H1 (cell line): ENCODE data around the gene LRP8. TPM values are rescaled to one million over a fixed set of nuclear protein-coding genes. Genes with fewer than 3 reads are reported as not detected.

ENCODE experiments used
- CTCF ChIA-PET: fragments of 300-600 bp; sonication (Branson Sonifier 250); formaldehyde crosslinking; loops from one replicate; lab custom pipeline; 2021; ENCODE audit not compliant: partially characterized antibody; lab: Charles Lee
- POLR2A ChIA-PET: fragments of 300-600 bp; sonication (Branson Sonifier 250); formaldehyde crosslinking; loops from one replicate; lab custom pipeline; 2021; ENCODE audit warnings: inconsistent platforms; ENCODE audit not compliant: partially characterized antibody; lab: Charles Lee
- DNase-seq, 2 experiments: peaks; one replicate each; pipeline versions ENCODE4 v3.0.0 to v3.0.0-alpha.2; 2010 to 2022; ENCODE audit warnings: low spot score in 2 of 2, low read depth in 1 of 2, mixed read lengths in 1 of 2
- FAIRE-seq: peaks from 2 replicates; lab custom pipeline; 2011; peaks lifted over from hg19 to GRCh38; lab: Jason Lieb, UNC
- H2AFZ ChIP-seq: 2 replicates; pipeline ENCODE4 v1.8.1; 2012; ENCODE audit warnings: low read length, inconsistent platforms
- H2AK5ac ChIP-seq: 2 replicates; pipeline ENCODE4 v1.6.1; 2013; ENCODE audit warnings: low read depth, low read length
- H2BK120ac ChIP-seq: replicated peaks from 2 replicates; pipeline ENCODE3; 2013; ENCODE audit warnings: low read depth, low read length, inconsistent platforms
- H2BK12ac ChIP-seq: 2 replicates; pipeline ENCODE4 v1.6.1; 2013; ENCODE audit warnings: low read depth, low read length
- H2BK15ac ChIP-seq: 2 replicates; pipeline ENCODE4 v1.6.1; 2013; ENCODE audit warnings: low read length
- H2BK20ac ChIP-seq: 2 replicates; pipeline ENCODE4 v1.6.1; 2013; ENCODE audit warnings: low read length
- H2BK5ac ChIP-seq: 2 replicates; pipeline ENCODE4 v1.6.1; 2013; ENCODE audit warnings: low read depth, low read length
- H3K14ac ChIP-seq: 2 replicates; pipeline ENCODE4 v1.6.1; 2013; ENCODE audit warnings: inconsistent platforms; ENCODE audit not compliant: insufficient read length
- H3K18ac ChIP-seq: 2 replicates; pipeline ENCODE4 v1.6.1; 2013; ENCODE audit warnings: low read length; ENCODE audit errors: extremely low read depth
- H3K23ac ChIP-seq: 2 replicates; pipeline ENCODE4 v1.6.1; 2013; ENCODE audit warnings: inconsistent platforms; ENCODE audit not compliant: insufficient read length
- H3K23me2 ChIP-seq: 2 replicates; pipeline ENCODE4 v1.6.1; 2013; ENCODE audit warnings: low read depth, low read length
- H3K27ac ChIP-seq: 2 replicates; pipeline ENCODE4 v1.6.1; 2011; ENCODE audit warnings: low read depth, low read length, inconsistent platforms
- H3K27me3 ChIP-seq, 4 experiments: replicated peaks in 1 of 4; 1 replicate in 1 of 4; 2 replicates in 3 of 4; pipeline versions ENCODE4 v1.6.1 to v1.8.1; 2011 to 2013; ENCODE audit warnings: low read length in 3 of 4, mild to moderate bottlenecking in 3 of 4, inconsistent platforms in 2 of 4, mixed read lengths in 2 of 4, moderate library complexity in 1 of 4; ENCODE audit not compliant: control insufficient read depth in 3 of 4, insufficient read depth in 3 of 4; ENCODE audit errors: extremely low read depth in 1 of 4
- H3K36me3 ChIP-seq, 4 experiments: 2 replicates each; pipeline versions ENCODE4 v1.6.1 to v1.8.1; 2011 to 2013; ENCODE audit warnings: mild to moderate bottlenecking in 4 of 4, low read length in 3 of 4, moderate library complexity in 2 of 4, control low read depth in 1 of 4, inconsistent platforms in 1 of 4; ENCODE audit not compliant: insufficient read depth in 4 of 4, control insufficient read depth in 2 of 4
- H3K4ac ChIP-seq: replicated peaks from 2 replicates; pipeline ENCODE3; 2013; ENCODE audit warnings: low read length, low read depth, mixed read lengths, inconsistent platforms; ENCODE audit not compliant: insufficient read length
- H3K4me1 ChIP-seq, 4 experiments: replicated peaks in 1 of 4; 1 replicate in 1 of 4; 2 replicates in 3 of 4; pipeline versions ENCODE4 v1.6.1 to v1.8.1; 2011 to 2013; ENCODE audit warnings: low read length in 3 of 4, inconsistent platforms in 2 of 4, mixed read lengths in 1 of 4; ENCODE audit not compliant: insufficient read depth in 4 of 4, control insufficient read depth in 3 of 4
- H3K4me2 ChIP-seq, 2 experiments: 2 replicates each; pipeline versions ENCODE4 v1.6.1 to v1.8.1; 2011 to 2013; ENCODE audit warnings: low read depth in 2 of 2, low read length in 2 of 2, control low read depth in 1 of 2, inconsistent platforms in 1 of 2, mild to moderate bottlenecking in 1 of 2; ENCODE audit not compliant: insufficient read depth in 1 of 2
- H3K4me3 ChIP-seq, 4 experiments: fragments of 200-600, 300-600 bp in 1 of 4; sonication (generic), shearing (Covaris generic), sonication (Bioruptor Twin) in 1 of 4; 2 replicates each; pipeline versions ENCODE4 v1.5.1 to v1.8.1; 2011 to 2016; ENCODE audit warnings: low read length in 4 of 4, low read depth in 3 of 4, control low read depth in 2 of 4, inconsistent platforms in 2 of 4, mild to moderate bottlenecking in 2 of 4, mixed read lengths in 1 of 4, moderate library complexity in 1 of 4; ENCODE audit not compliant: insufficient read depth in 2 of 4; ENCODE audit errors: extremely low read depth in 1 of 4
- H3K56ac ChIP-seq: replicated peaks from 2 replicates; pipeline ENCODE3; 2013; ENCODE audit warnings: low read depth, mild to moderate bottlenecking, mixed read lengths, low read length, inconsistent platforms; ENCODE audit not compliant: insufficient read length
- H3K79me1 ChIP-seq: 2 replicates; pipeline ENCODE4 v1.6.1; 2013; ENCODE audit warnings: low read depth, low read length, control low read depth
- H3K79me2 ChIP-seq, 2 experiments: 2 replicates each; pipeline versions ENCODE4 v1.6.1 to v1.8.1; 2012 to 2013; ENCODE audit warnings: low read length in 2 of 2, mild to moderate bottlenecking in 2 of 2, inconsistent platforms in 1 of 2; ENCODE audit not compliant: insufficient read depth in 2 of 2, control insufficient read depth in 1 of 2
- H3K9ac ChIP-seq, 4 experiments: replicated peaks in 1 of 4; 1 replicate in 1 of 4; 2 replicates in 3 of 4; pipeline versions ENCODE4 v1.6.1 to v1.8.1; 2011 to 2013; ENCODE audit warnings: low read depth in 3 of 4, low read length in 3 of 4, control low read depth in 2 of 4, mild to moderate bottlenecking in 2 of 4, moderate library complexity in 2 of 4, inconsistent platforms in 1 of 4; ENCODE audit errors: extremely low read depth in 1 of 4
- H3K9me3 ChIP-seq, 2 experiments: 2 replicates each; pipeline versions ENCODE4 v1.6.1 to v1.8.1; 2012 to 2013; ENCODE audit warnings: mild to moderate bottlenecking in 2 of 2, moderate library complexity in 2 of 2, control low read depth in 1 of 2, inconsistent platforms in 1 of 2, low read depth in 1 of 2, low read length in 1 of 2, mixed read lengths in 1 of 2; ENCODE audit not compliant: insufficient read depth in 2 of 2
- H4K20me1 ChIP-seq, 2 experiments: replicated peaks in 1 of 2; 2 replicates each; pipeline versions ENCODE3 to v1.8.1; 2011 to 2013; ENCODE audit warnings: inconsistent platforms in 2 of 2, low read length in 2 of 2, mild to moderate bottlenecking in 1 of 2; ENCODE audit not compliant: insufficient read depth in 2 of 2, control insufficient read depth in 1 of 2
- H4K5ac ChIP-seq: 2 replicates; pipeline ENCODE4 v1.6.1; 2013; ENCODE audit warnings: low read length, low read depth, mixed read lengths, inconsistent platforms; ENCODE audit not compliant: insufficient read length
- H4K8ac ChIP-seq: 2 replicates; pipeline ENCODE4 v1.8.0; 2013; ENCODE audit warnings: mild to moderate bottlenecking, moderate library complexity, low read length, inconsistent platforms; ENCODE audit not compliant: insufficient read depth; ENCODE audit errors: extremely low read depth
- H4K91ac ChIP-seq: replicated peaks from 2 replicates; pipeline ENCODE3; 2013; ENCODE audit warnings: low read length, mixed read lengths, inconsistent platforms; ENCODE audit not compliant: insufficient read length
- ATF3 ChIP-seq: IDR thresholded peaks from 2 replicates; pipeline ENCODE4 v1.6.1; 2011; ENCODE audit warnings: low read depth, mild to moderate bottlenecking, low read length; ENCODE audit not compliant: insufficient read depth
- JUND ChIP-seq: IDR thresholded peaks from 2 replicates; pipeline ENCODE4 v1.6.1; 2011; ENCODE audit warnings: mild to moderate bottlenecking, improper control_type of control experiment, low read length
- POU5F1 ChIP-seq: IDR thresholded peaks from 2 replicates; pipeline ENCODE4 v1.6.1; 2011; ENCODE audit warnings: low read depth, mild to moderate bottlenecking, low read length, moderate library complexity
- WGBS, 2 experiments: shearing (Covaris generic) in 1 of 2; methylation state at CpG; one replicate each; pipeline versions ENCODE4 v1.1.6 to v1.1.7; 2013 to 2015; ENCODE audit warnings: low lambda C conversion rate in 2 of 2, mixed read lengths in 2 of 2, inconsistent platforms in 1 of 2, low coverage in 1 of 2, missing lambda C conversion rate in 1 of 2; ENCODE audit not compliant: insufficient replicate concordance in 2 of 2, insufficient coverage in 1 of 2, insufficient read length in 1 of 2; ENCODE audit errors: extremely low coverage in 1 of 2, missing lambda C conversion rate in 1 of 2; 5-methylcytosine and 5-hydroxymethylcytosine counted together
- polyA plus RNA-seq, 7 experiments: library from polyadenylated mRNA; depleted of rRNA in 3 of 7; stranded (reverse) in 5 of 7; unstranded in 2 of 7; fragments of >200 nt in 5 of 7; fragments of 200-250 nt in 2 of 7; gene quantifications; 1 replicate in 5 of 7; 2 replicates in 1 of 7; 4 replicates in 1 of 7; pipeline versions ENCODE4 v1.2.1 to v1.2.3, GENCODE V29; 2011 to 2013; ENCODE audit warnings: missing spikeins in 2 of 7, mixed read lengths in 2 of 7
- total RNA-seq: library from RNA; stranded (reverse); fragmentation: NEBNext Ultra II Directional; extraction: Animal tissue kit (Norgen Biotek cat#: 25700); gene quantifications from 2 replicates; pipeline ENCODE4 v1.2.1, GENCODE V29; 2021

The LRP8 gene
- total and polyA plus RNA-seq, 2 of the 8 experiments (the other 6 are each of a cell fraction or from before 2014, with no cell fraction given), result 63.2 to 66.4 TPM

GRCh38 chr1:53279296-53280200, 48.3 kb downstream of the LRP8 start:
- Histone ChIP-seq H3K4me3 (no peak overlapping the region), H3K14ac (no peak overlapping the region), H2BK20ac (no peak overlapping the region), H3K79me2 (no peaks in the 10 kb centered on the region), H3K4ac (no peak overlapping the region), H3K4me2 (no peak overlapping the region), H2BK120ac (no peak overlapping the region), H2AK5ac (no peak overlapping the region), H4K91ac (no peak overlapping the region), H2BK5ac (no peak overlapping the region), H4K8ac (no peak overlapping the region), H3K23ac (no peak overlapping the region), H3K9me3 (no peaks in the 10 kb centered on the region), H3K27ac (no peak overlapping the region), H3K4me1 (no peaks in the 10 kb centered on the region), H4K20me1 (peaks cover 0 to 4% of the 10 kb centered on the region in 2 experiments), H2BK15ac (no peak overlapping the region), H4K5ac (no peak overlapping the region), H2AFZ (no peak overlapping the region), H3K79me1 (no peaks in the 10 kb centered on the region; the same call in 1 of the 2 replicates), H3K23me2 (no peaks in the 10 kb centered on the region), H3K9ac (no peak overlapping the region), H3K56ac (no peak overlapping the region), H3K18ac (no peak overlapping the region), H3K27me3 (no peaks in the 10 kb centered on the region), H3K36me3 (peaks cover 8 to 59% (median 37%) of the 10 kb centered on the region in 4 experiments; a peak in 7 of 8 replicates), H2BK12ac (no peak overlapping the region)
- 85% methylated on average over 14 of the region's 14 CpGs; no CpG with 5 or more reads in 1 of the 2 experiments for WGBS, 2 experiments
- DNase-seq (no peak), FAIRE-seq (no peak)
- POLR2A ChIA-PET, result interaction anchor here (0.6 to 1.3 kb wide), 4 partner anchors 11 to 117 kb away, joined by 3 read pairs; no protein-coding TSS in a partner anchor
- CTCF ChIA-PET, result interaction anchor here (0.6 to 7.0 kb wide), 24 partner anchors 9 to 357 kb away, joined by 3 to 103 read pairs (median 5); no protein-coding TSS in a partner anchor
- TF ChIP-seq JUND (no peak), ATF3 (no peak), POU5F1 (no peak)
